Activated T-cell treated with anti-CD3 and anti-CD28 coated beads, Interleukin-2, amount 50 U/mL, for 72 hours (primary cell): Measurements from ENCODE around the gene CPNE2. TPM values are rescaled to one million over a fixed set of nuclear protein-coding genes. Genes with fewer than 3 reads are reported as not detected.

ENCODE experiments used
- total RNA-seq, 2 donors: library from RNA; stranded (reverse); gene quantifications; one replicate each; pipeline ENCODE4 v1.2.3, GENCODE V29; 2022

The CPNE2 gene
- total RNA-seq, 2 donors from 2014 or later, result 9.4 to 15.1 TPM

Other genes with a start within 250 kb of the CPNE2 start
- not detected for gene SLC12A3, start 227.4 kb upstream of the CPNE2 start, total RNA-seq
- 100 to 1,000 TPM; 350 to 403 TPM for gene HERPUD1, start 160.4 kb upstream of the CPNE2 start, total RNA-seq
- under 1 TPM in 1 of 2 donors, not detected in 1; 0.36 TPM for gene CETP, start 130.6 kb upstream of the CPNE2 start, total RNA-seq
- gene NLRC5, start 103.0 kb upstream of the CPNE2 start, total RNA-seq, result 100 to 1,000 TPM; 239 to 256 TPM
- gene PSME3IP1, start 93.5 kb downstream of the CPNE2 start, total RNA-seq, result 100 to 1,000 TPM; 120 to 140 TPM
- gene RSPRY1, start 93.7 kb downstream of the CPNE2 start, total RNA-seq, result 10 to 100 TPM; 33.9 to 39.8 TPM
- 10 to 100 TPM; 27.9 to 30.3 TPM for gene ARL2BP, start 152.7 kb downstream of the CPNE2 start, total RNA-seq
- gene PLLP, start 192.1 kb downstream of the CPNE2 start, total RNA-seq, result under 1 TPM in 1 of 2 donors, not detected in 1; 0.48 TPM